Measurements from ENCODE around the gene DAAM2. TPM values are rescaled to one million over a fixed set of nuclear protein-coding genes. Genes with fewer than 3 reads are reported as not detected.

Gene DAAM2
- total RNA-seq, 1 experiment from 2014 or later: 4.8 TPM

DNA sequence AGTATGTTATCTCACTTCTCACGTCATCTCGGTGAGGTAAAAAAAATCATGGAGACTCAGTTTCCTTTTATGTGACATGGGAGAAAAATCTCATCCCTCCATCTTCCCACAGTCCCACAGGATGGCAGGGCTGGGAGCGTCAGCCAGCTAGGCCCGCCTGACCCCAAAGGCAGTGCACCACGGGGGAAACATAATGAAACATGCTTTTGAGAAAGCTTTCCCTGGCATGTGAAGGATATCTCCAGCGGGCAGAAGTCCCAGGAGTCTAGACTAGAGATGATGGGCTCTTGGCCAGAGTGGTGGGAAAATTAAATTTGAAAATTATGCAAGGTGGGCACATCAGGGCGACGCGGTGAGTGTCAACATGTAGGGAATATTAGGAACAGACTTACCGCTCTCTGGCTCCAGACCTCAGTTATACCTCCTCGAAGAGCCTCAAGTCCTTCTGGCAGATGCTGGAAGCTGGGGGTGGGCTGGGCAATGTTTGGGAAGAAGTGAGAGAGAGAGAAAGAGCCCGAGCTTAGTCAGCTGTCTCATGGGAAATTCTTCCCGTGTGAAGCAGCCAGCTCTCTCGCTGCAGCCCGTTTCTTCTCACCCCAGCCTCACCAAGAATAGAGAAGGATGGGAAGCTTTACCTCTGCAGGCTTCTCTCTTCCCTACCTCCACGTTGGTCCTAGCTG lies 89.8 kb downstream of the DAAM2 start:
- Histone ChIP-seq H3K36me3 (ENCODE audit: insufficient read depth, low read length, poor library complexity, severe bottlenecking) (no peaks in the 10 kb centered on the region), H3K27me3 (replicated peaks; ENCODE audit: insufficient read depth, low read depth, low read length, poor library complexity) (no peaks in the 10 kb centered on the region), H3K27ac (ENCODE audit: low read depth, low read length, poor library complexity, severe bottlenecking) (no peak overlapping the region), H3K4me1 (ENCODE audit: insufficient read depth, low read length, poor library complexity, severe bottlenecking) (no peaks in the 10 kb centered on the region), H3K9me3 (ENCODE audit: low read depth, low read length, poor library complexity, severe bottlenecking) (no peaks in the 10 kb centered on the region), H3K4me3 (ENCODE audit: low read depth, low read length, poor library complexity, severe bottlenecking) (no peak overlapping the region)
- CTCF ChIA-PET: no interaction called here
- BruUV-seq (replicated peaks): no TSS peak
- no peak for TF ChIP-seq EZH2 (IDR thresholded peaks at IDR 0.05; ENCODE audit: borderline replicate concordance, low read depth, low read length, poor library complexity, severe bottlenecking)
- TF ChIP-seq, protein P1, sequence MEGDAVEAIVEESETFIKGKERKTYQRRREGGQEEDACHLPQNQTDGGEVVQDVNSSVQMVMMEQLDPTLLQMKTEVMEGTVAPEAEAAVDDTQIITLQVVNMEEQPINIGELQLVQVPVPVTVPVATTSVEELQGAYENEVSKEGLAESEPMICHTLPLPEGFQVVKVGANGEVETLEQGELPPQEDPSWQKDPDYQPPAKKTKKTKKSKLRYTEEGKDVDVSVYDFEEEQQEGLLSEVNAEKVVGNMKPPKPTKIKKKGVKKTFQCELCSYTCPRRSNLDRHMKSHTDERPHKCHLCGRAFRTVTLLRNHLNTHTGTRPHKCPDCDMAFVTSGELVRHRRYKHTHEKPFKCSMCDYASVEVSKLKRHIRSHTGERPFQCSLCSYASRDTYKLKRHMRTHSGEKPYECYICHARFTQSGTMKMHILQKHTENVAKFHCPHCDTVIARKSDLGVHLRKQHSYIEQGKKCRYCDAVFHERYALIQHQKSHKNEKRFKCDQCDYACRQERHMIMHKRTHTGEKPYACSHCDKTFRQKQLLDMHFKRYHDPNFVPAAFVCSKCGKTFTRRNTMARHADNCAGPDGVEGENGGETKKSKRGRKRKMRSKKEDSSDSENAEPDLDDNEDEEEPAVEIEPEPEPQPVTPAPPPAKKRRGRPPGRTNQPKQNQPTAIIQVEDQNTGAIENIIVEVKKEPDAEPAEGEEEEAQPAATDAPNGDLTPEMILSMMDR (conservative IDR thresholded peaks at IDR 0.05; ENCODE audit: low read depth, low read length): no peak
- POLR2A ChIA-PET (ENCODE audit: low non-redundant PET): no interaction called here
- no peak for DNase-seq (ENCODE audit: low spot score)
- intact Hi-C loops (cut with micrococcal nuclease; ENCODE audit: unreplicated experiment): no loop called here

DNA sequence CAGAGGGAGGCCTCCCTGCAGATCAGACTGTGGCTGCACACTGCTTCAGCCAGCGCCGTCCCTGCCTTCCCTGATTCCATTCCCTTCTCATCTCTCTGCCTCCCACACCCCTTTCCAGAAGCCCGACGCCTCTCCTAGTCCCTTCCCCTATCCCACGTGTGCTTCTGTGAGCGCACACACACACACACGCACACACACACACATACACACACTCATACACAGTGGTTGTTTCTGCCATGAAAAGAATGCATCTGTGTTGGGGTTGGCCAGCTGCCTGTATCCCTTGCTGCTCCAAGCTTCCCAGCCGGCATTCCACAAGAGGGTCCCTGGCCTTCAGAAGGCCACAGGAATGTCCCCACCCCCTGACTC lies 90.3 kb downstream of the DAAM2 start:
- H3K9me3 ChIP-seq (ENCODE audit: low read depth, low read length, poor library complexity, severe bottlenecking): no peaks in the 10 kb centered on the region
- CTCF ChIA-PET: interaction anchor here (0.6 kb wide), 1 partner anchor 17 kb away, joined by 5 read pairs; no protein-coding TSS in a partner anchor
- DNase-seq (ENCODE audit: low spot score): no peak
- no peak overlapping the region for H3K27ac ChIP-seq (ENCODE audit: low read depth, low read length, poor library complexity, severe bottlenecking)
- H3K36me3 ChIP-seq (ENCODE audit: insufficient read depth, low read length, poor library complexity, severe bottlenecking): no peaks in the 10 kb centered on the region
- TF ChIP-seq EZH2 (IDR thresholded peaks at IDR 0.05; ENCODE audit: borderline replicate concordance, low read depth, low read length, poor library complexity, severe bottlenecking): no peak
- TF ChIP-seq, protein P1 (conservative IDR thresholded peaks at IDR 0.05; ENCODE audit: low read depth, low read length): no peak
- H3K4me1 ChIP-seq (ENCODE audit: insufficient read depth, low read length, poor library complexity, severe bottlenecking): no peaks in the 10 kb centered on the region
- BruUV-seq (replicated peaks): no TSS peak
- H3K4me3 ChIP-seq (ENCODE audit: low read depth, low read length, poor library complexity, severe bottlenecking): no peak overlapping the region
- POLR2A ChIA-PET (ENCODE audit: low non-redundant PET): no interaction called here
- intact Hi-C loops (cut with micrococcal nuclease; ENCODE audit: unreplicated experiment): no loop called here
- H3K27me3 ChIP-seq (replicated peaks; ENCODE audit: insufficient read depth, low read depth, low read length, poor library complexity): no peaks in the 10 kb centered on the region

DNA sequence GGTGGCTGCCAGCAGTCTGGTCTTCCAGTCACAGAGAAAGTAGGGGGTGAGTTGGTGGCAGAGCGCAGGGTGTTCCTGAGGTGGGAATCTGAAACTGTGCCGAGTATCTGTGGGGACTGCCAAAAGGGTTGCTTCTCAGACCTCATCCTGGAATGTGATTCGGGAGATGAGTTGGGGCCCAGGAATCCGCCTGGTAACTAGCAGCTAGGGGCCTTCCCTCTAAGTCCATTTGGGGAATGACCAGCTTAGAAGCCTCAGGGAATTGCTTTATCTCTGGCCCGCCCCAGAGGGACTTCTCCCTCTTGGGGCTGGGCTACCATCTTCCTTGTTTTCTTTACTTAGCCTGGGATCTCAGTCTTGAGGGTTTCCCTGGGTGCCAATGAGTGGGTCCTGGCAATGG lies 92.5 kb downstream of the DAAM2 start:
- intact Hi-C loops (cut with micrococcal nuclease; ENCODE audit: unreplicated experiment): no loop called here
- TF ChIP-seq, protein P1 (conservative IDR thresholded peaks at IDR 0.05; ENCODE audit: low read depth, low read length): no peak
- TF ChIP-seq EZH2 (IDR thresholded peaks at IDR 0.05; ENCODE audit: borderline replicate concordance, low read depth, low read length, poor library complexity, severe bottlenecking): no peak
- CTCF ChIA-PET: no interaction called here
- Histone ChIP-seq H3K36me3 (ENCODE audit: insufficient read depth, low read length, poor library complexity, severe bottlenecking) (no peaks in the 10 kb centered on the region), H3K4me1 (ENCODE audit: insufficient read depth, low read length, poor library complexity, severe bottlenecking) (no peaks in the 10 kb centered on the region), H3K4me3 (ENCODE audit: low read depth, low read length, poor library complexity, severe bottlenecking) (no peak overlapping the region), H3K9me3 (ENCODE audit: low read depth, low read length, poor library complexity, severe bottlenecking) (no peaks in the 10 kb centered on the region), H3K27me3 (replicated peaks; ENCODE audit: insufficient read depth, low read depth, low read length, poor library complexity) (no peaks in the 10 kb centered on the region), H3K27ac (ENCODE audit: low read depth, low read length, poor library complexity, severe bottlenecking) (no peak overlapping the region)
- POLR2A ChIA-PET (ENCODE audit: low non-redundant PET): no interaction called here
- BruUV-seq (replicated peaks): no TSS peak
- DNase-seq (ENCODE audit: low spot score): no peak

Measured in A673 (cell line).